Measurements from ENCODE around the gene LRRC7.

The LRRC7 gene

DNA sequence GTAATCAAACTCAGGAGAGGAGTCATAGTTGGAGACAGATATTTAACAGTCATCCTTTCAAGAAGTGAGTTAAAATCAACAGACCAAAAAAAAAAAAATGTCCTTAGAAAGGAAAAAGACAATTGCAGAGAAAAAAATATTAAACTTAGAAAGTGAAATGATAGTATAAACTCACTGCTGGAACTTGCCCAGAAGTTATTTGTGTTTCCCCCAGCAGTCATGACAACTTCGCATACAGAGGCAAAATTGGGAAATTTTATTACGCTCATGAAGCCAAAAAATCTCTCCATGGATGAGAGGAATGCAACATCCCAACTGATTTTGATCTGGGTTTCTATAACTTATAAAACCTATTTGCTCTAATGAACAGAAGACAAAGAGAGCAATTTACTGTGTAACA, 198.2 kb downstream of the LRRC7 start:
- no peak for DNase-seq (ENCODE audit: extremely low read depth in 1 of 2, low read depth in 1 of 2)

DNA sequence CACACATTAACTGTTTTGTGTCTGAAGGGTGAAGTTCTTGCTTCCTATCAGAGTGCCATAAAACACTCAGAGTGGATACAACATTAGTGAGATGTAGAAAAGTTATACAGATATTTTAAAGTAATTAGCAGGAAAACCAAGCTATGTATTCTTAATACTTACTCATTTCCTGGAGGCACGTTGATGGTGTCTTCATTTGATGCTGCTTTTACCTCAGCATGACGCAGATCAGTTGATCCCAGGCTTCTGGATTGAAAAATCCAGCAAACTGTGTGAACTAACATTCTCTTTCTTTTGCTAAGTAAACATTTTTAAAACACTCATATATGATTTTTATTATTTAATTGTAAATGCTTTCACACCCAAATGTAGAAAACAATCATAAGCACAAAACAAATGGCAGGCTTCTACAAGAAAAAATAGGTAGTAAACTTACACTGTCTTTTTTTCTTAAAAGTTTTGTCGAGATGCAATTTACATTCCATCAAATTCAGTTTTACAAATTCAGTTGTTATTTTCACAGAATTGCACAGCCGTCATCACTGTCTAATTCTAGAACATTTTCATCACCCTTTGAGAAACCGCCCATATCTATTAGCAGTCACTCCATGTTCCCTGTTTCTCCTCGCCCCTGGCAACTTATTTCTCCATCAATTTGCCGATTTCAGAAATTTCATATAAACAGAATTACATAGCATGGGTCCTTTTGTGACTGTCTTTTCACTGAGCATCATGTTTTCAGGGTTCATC, 198.9 kb downstream of the LRRC7 start:
- no peak for DNase-seq (ENCODE audit: extremely low read depth in 1 of 2, low read depth in 1 of 2)

DNA sequence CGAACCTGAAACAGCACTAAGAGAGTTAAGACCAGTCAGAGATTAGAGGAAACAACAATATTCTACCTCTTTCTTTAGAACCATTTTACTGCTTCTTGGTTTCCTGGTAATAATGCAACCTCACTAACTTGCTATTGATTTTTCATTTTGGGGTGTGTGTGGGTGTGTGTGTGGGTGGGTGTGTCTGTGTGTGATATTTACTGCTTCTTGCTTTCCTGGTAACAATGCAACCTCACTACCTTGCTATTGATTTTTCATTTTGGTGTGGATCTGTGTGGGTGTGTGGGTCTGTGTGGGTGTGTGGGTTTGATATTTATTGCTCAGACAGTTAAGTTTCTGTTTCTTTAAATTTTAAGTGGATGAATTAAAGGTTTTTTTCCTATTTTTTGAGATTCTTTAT, 208.8 kb downstream of the LRRC7 start:
- no peak for DNase-seq (ENCODE audit: extremely low read depth in 1 of 2, low read depth in 1 of 2)

DNA sequence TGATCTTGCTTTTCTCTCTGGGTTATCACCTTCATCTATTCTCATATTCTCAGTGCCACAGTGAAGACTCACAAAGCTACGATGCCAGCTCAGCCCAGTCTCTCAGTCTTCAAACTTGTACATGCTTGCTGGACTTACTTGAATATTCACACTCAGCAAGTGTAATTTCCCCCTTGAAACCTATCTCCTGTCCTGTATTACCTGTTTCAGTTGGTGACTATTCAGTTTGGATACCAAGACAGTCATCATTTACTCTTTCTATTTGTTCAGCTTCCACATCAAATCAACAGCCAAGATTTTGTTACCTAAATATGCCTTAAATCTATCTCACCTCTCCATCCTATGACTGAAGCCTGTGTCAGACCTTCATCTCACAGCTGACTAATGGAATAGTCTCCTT, 209.7 kb downstream of the LRRC7 start:
- DNase-seq (ENCODE audit: extremely low read depth in 1 of 2, low read depth in 1 of 2) = no peak

DNA sequence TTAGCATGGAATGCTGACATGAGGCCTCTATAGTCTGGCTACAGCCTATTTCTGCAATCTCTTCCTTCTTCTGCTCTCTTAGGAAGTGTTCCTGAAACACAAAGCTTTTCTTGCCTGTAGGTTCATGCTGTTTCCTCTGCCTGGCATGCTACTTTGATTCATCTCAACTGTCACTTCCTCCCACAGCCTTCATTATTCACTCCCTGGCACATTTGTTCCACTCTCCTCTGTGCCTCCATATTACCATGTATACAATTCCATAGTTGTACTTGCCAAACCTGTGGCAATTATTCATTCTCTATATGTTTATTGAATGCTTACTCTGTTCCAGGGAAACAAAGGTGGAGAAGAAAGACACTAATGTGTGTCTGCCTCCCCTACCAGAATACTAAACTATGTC, 210.2 kb downstream of the LRRC7 start:
- no peak for DNase-seq (ENCODE audit: extremely low read depth in 1 of 2, low read depth in 1 of 2)

DNA sequence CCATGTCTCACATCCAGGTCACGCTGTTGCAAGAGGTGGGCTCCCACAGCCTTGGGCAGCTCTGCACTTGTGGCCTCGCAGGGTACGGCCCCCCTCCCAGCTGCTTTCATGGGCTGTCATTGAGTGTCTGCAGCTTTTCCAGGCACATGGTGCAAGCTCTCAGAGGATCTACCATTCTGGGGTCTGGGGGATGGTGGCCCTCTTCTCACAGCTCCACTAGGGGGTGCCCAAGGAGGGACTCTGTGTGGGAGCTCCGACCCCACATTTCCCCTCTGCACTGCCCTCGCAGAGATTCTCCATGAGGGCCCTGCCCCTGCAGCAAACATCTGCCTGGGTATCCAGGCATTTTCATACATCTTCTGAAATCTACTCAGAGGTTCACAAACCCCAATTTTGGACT, 219.4 kb downstream of the LRRC7 start:
- DNase-seq (ENCODE audit: extremely low read depth in 1 of 2, low read depth in 1 of 2) = no peak

DNA sequence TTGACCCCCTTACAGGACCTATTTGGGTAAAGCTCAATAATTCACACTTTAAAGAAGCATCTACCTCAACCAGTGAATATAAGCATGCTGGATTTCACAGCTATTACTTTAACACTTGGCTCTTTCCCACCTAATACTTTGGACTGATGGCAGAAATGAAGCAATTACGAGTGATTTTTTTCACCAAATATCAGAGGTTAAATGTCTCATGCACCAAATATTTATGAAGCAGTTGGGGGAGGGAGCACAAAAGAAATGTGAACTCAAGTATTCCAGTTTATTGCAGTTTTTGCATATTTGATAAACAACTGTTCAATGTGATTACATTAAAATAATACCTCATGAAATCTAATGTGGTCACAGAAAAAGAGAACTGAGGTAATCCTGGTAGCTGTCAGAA, 223.6 kb downstream of the LRRC7 start:
- DNase-seq (ENCODE audit: extremely low read depth in 1 of 2, low read depth in 1 of 2) = no peak

DNA sequence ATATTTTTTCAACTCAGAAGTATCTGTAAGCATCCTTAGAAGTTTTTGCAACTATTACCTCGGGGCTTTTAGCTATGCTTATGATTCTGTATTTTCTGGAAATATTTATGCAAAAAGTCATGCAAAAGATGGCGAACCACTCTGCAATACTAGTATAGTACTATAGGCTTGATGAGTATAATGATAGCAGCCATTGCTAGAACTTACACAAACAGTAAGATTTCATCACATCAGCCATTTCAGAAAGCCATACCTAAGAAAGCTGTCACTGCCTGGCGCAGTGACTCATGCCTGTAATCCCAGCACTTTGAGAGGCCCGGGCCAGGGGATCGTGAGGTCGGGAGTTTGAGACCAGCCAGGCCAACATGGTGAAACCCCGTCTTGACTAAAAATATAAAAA, 227.1 kb downstream of the LRRC7 start:
- DNase-seq (ENCODE audit: extremely low read depth in 1 of 2, low read depth in 1 of 2) = no peak

DNA sequence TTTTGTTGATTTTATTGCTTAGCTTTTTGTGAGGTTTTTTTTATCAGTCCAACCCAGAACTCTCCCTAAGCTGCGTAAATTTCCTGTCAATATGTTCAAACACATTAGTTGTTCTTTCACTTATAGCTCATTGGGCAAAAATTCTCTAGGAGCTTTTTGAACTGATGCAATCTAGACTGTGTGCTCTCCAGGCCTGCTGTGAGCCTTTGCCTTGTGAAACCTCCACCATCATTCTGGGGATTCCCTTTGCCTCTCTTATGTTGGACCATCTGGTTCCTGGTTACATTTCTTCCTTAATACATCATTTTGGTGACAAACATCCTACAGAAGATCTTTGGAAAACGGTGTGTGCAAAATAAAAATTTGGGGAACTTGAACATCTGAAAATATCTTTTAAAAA, 247.2 kb downstream of the LRRC7 start:
- DNase-seq (ENCODE audit: extremely low read depth in 1 of 2, low read depth in 1 of 2) = no peak

DNA sequence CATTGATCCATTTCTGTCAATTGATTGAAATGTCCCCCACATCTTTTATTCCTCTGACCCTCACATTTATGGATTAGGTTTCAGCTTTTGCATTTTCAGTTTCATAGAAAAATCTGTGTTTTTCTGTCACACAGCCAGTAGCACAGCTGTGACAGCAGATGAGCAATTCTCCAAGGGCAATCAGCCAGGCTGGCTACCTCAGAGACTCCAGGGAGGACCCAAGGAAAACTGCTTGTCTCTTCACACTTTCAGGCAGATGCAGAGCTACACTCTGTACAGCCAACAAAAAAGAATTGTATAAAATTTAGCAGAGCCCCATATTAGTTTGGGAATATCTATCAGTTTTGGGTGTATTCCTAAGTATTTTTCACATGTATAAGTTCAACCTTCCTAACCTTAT, 257.2 kb downstream of the LRRC7 start:
- no peak for DNase-seq (ENCODE audit: extremely low read depth in 1 of 2, low read depth in 1 of 2)

DNA sequence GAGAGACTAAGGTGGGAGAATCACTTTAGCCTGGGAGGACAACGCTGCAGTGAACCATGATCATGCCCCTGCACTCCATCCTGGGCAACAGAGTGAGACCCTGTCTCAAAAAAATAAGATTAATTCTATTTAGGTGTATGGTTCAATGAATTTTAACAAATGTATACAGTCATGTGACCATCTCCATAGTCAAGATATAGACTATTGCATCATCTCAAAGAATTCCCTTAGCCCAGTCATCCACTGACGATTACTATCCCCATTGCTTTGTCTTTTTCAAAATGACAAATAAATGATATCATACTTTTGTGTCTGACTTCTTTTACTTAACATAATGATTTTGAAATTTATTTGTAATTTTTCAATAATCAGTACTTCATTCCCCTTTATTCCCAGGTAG, 260.0 kb downstream of the LRRC7 start:
- DNase-seq (ENCODE audit: extremely low read depth in 1 of 2, low read depth in 1 of 2) = no peak

DNA sequence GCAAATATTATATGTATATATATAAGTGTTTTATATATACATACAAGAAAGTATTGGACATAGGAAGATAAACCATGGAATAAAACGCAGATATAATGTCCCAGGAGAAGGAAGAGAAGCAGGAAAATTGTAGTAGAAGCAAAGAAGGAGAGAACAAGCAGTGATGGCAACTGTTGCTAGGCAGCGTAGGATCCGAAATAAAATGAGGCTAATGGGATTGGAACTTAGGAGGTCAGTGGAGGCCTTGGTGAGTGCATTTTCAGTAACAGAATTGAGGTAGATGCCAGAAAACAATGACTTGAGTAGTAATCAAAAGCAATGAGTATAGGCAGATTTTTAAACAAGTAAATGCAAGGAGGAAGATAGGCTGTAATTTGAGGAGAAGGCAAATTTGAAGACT, 265.8 kb downstream of the LRRC7 start:
- DNase-seq (ENCODE audit: extremely low read depth in 1 of 2, low read depth in 1 of 2) = no peak

DNA sequence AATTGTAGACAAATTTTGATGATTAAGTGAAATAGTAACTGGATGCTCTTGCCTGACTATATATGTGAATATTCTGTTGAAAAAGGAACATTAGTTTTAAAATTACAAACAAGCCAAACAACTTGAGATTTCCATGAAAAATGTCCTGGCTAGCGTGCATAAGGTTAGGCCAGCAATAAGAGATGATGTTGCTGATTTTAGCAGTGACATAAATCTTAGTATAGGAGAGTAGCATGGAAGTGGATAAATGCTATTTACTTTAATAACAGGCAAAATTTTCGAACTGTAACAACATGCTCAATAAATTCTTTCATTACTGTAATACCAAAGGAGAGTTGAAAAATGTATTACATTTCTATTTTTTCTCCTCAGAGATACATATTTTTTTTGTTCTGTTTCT, 266.6 kb downstream of the LRRC7 start:
- DNase-seq (ENCODE audit: extremely low read depth in 1 of 2, low read depth in 1 of 2) = no peak

DNA sequence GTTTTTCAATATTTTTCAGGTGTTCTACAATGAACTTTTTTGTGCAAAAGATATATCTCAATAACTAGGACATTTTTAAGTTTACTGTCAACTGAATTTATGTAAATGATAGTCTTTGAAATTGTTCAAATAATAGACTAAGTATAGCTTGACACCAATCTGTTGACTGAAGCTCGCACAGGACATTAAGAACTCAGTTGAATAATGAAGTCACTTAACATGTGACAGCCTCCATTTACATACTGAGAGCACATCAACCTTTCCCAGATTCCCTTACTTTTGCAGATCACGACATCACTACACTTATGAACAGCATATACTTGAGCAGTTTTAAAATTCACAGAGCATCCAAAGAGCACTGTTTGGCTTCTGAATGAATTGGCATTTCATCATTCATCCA, 268.2 kb downstream of the LRRC7 start:
- no peak for DNase-seq (ENCODE audit: extremely low read depth in 1 of 2, low read depth in 1 of 2)

DNA sequence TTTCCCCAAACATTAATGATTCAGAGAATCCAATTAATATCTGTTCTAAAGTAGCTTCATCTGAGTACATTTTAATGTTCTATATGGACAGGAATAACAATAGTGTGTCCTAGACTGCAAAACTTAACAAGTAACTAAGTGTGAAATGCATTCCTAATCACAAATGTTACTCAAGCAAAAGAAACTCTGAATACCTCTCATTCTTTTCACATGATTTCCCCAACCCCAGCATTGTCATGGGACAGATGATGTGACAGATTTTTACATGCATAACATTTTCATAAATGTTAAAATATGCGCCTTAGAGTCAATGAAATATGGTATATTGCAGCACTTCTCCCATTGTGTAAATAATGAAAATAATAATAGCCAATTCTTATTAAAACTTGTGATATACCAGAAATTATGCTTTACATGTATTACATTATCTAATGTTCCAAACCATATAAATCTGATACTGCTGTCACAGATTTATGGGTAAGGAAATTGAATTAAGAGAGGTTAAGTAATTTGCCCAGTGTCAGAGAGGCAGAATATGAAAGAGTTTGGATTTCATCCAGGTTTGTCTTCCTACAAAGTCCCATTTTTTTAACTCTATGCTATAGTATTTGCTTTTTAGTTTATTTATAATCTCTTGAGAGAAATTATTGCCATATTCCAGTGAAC, 269.4 kb downstream of the LRRC7 start:
- DNase-seq (ENCODE audit: extremely low read depth in 1 of 2, low read depth in 1 of 2) = no peak

DNA sequence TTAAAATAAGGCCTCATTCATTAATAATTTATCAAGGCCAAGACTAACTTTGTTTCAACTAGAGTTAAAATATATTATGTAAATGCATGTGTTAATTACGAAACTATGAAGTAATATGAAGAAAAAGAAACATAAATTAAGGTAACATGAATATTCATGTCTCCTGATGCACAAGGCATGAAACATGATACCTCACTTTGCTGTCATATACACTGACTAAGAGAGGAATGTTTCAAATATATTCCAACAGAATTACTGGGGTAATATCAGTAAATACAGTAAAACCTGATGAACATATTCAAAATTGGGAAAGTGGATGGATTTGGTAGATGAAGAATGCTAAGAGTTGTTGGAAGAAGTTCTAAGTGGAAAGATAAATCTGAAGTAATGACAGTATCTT, 274.6 kb downstream of the LRRC7 start:
- DNase-seq (ENCODE audit: extremely low read depth in 1 of 2, low read depth in 1 of 2) = no peak

DNA sequence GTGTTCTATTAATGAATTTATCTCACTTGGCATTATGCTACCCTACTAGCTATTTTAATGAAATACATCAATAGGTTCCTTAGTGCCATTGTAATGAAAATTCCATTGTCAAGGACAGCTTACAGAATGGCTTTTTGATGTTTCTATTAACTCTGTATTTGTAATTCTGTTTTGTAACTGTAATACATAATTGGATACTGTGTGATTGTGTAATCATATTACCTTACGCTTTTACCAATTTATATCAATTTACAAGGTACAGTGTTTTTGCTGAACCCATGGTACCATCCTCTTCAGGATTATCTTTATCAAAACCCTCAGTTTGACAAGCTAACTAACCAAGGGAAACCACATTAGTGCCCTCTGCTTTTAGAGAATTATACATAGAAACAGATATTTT, 277.9 kb downstream of the LRRC7 start:
- DNase-seq (ENCODE audit: extremely low read depth in 1 of 2, low read depth in 1 of 2) = no peak

DNA sequence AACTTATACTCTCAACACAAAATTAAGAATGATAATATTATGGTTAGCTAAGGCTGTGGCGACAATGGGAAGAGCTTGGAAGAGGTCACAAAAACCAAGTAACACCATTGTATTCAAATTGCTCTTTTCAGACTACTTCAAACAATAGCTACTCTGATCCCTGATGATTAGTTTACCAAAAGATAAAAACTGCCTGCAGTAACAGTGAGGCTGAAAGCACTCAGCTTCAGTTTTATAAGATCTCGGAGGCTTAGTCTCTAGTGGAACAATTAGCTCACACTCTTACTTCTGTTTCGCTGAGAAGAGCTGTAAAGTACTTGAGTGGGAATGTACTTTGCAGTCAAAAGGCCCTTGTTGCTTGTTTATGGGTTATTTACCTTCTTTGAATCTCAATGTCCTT, 278.5 kb downstream of the LRRC7 start:
- no peak for DNase-seq (ENCODE audit: extremely low read depth in 1 of 2, low read depth in 1 of 2)

DNA sequence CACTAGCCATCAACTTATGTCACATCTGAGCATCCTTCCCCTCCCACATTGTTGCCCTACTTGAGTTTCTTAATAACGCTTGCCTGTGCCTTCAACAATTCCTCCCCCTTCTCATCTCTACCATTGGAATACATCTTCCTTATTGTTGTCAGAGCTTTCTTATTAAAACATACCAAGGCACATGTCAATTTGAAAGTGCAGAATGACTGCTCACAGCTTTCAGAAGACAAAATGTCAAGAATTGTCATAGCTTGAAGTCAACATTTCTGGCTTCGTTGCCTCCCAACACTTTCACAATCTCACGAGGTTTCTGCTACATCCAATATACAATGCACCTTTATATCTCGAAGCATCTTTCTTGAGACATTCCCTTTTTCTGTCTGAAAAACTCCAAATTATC, 279.9 kb downstream of the LRRC7 start:
- DNase-seq (ENCODE audit: extremely low read depth in 1 of 2, low read depth in 1 of 2) = no peak

DNA sequence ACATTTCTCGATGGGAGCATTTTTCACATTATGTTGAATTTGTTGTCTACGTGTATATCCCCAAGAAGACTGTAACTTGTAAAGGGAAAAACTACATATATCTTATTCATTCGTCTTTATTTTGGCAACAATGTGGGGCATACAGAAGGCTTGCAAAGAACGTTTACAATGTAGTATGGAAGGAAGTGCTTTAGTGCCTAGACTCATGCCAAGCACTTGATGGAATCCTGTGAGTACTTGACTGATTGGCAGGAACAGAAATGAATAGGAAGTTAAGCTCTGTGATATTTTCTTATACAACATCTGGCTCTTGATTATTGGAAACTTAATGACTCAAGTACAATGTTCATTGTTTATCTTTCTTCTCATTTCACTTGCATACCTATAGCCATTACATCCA, 284.4 kb downstream of the LRRC7 start:
- DNase-seq (ENCODE audit: extremely low read depth in 1 of 2, low read depth in 1 of 2) = no peak

DNA sequence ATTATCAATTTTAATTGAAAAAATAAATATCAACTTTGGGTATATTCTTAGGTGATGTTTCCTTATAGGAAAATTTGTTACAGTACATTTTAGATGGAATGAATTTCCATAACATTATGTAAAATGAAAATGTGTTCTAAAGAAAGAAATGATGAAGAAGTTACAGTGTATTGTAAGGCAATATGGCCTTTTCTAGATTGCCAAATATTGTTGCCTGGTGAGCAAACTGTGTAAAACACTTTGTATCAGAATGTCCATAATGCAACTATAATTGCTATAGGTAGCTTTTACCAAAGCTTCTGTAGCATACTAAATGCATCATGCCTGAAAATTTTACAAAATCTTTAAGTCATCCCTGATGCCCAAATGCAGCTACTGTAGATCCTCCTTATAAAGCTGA, 285.0 kb downstream of the LRRC7 start:
- no peak for DNase-seq (ENCODE audit: extremely low read depth in 1 of 2, low read depth in 1 of 2)

DNA sequence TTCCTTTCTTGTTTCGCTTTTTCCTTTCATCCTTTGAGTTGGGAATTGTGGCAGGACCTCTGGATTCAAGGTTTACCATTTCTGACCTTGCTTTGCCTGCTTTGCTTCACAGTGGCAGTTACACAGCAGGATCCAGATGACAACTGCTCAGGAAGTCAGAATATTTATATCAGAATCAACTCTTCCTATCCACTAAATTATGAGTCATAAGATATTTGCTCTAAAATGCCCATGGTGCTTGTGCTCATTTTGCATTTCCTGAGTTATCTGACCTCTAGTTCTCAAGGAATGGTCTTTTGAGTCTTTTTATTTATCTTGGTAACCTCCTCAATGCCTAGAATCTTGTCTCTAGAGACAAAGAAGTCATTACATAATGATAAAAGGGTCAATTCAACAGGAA, 290.8 kb downstream of the LRRC7 start:
- DNase-seq (ENCODE audit: extremely low read depth in 1 of 2, low read depth in 1 of 2) = no peak

DNA sequence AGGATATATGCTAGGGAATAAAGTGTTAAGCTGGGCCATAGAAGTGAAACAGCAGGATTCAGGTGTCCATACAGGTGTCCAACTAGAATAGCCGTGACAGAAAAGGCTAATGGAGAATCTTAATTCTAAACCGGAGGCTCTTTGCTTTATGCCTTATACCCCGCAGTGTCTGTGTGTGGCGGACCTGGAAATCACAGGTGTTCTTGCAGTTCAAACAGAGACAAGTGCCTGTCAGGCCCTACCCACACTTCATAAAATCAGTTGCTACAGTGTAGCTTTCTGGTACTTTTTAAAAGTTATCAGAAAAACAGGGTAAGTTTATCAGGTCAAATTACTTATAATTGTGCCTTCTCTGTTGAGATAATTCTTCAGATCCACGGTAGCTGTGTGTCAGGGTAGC, 293.9 kb downstream of the LRRC7 start:
- no peak for DNase-seq (ENCODE audit: extremely low read depth in 1 of 2, low read depth in 1 of 2)
